ENCODE measurements around the gene PPP1R15B.

Gene PPP1R15B

GRCh38 chr1:204376465-204376864 lies 35.2 kb downstream of the PPP1R15B start:
- DNase-seq (ENCODE audit: insufficient read length, low spot score) (no peak), FAIRE-seq (no peak)

GRCh38 chr1:204373911-204374310 lies 37.7 kb downstream of the PPP1R15B start:
- DNase-seq (ENCODE audit: insufficient read length, low spot score), result no peak
- no peak for FAIRE-seq
- no peak for TF ChIP-seq CTCF (IDR thresholded peaks at IDR 0.05; ENCODE audit: insufficient read depth, missing control alignments)

More at GRCh38 chr1:204376465-204376864, 35.2 kb downstream of the PPP1R15B start:
- no peak for TF ChIP-seq CTCF (IDR thresholded peaks at IDR 0.05; ENCODE audit: insufficient read depth, missing control alignments)

- FAIRE-seq (no peak), DNase-seq (ENCODE audit: insufficient read length, low spot score) (no peak)
- no peak for TF ChIP-seq CTCF (IDR thresholded peaks at IDR 0.05; ENCODE audit: insufficient read depth, missing control alignments)
Measured at GRCh38 chr1:204370176-204370575, 41.4 kb downstream of the PPP1R15B start.

- FAIRE-seq, result no peak
- DNase-seq (ENCODE audit: insufficient read length, low spot score), result no peak
- no peak for TF ChIP-seq CTCF (IDR thresholded peaks at IDR 0.05; ENCODE audit: insufficient read depth, missing control alignments)
Measured at GRCh38 chr1:204368996-204369726, 42.5 kb downstream of the PPP1R15B start.

- TF ChIP-seq CTCF (IDR thresholded peaks at IDR 0.05; ENCODE audit: insufficient read depth, missing control alignments), result no peak
- no peak for DNase-seq (ENCODE audit: insufficient read length, low spot score)
- FAIRE-seq, result no peak
Measured at GRCh38 chr1:204367956-204368355, 43.7 kb downstream of the PPP1R15B start.

- no peak for TF ChIP-seq CTCF (IDR thresholded peaks at IDR 0.05; ENCODE audit: insufficient read depth, missing control alignments)
- FAIRE-seq, result no peak
Measured at GRCh38 chr1:204367193-204367858, 44.3 kb downstream of the PPP1R15B start.

GRCh38 chr1:204366759-204367158 lies 44.9 kb downstream of the PPP1R15B start:
- no peak for FAIRE-seq
- peak; percentile 59 for TF ChIP-seq CTCF (IDR thresholded peaks at IDR 0.05; ENCODE audit: insufficient read depth, missing control alignments)
- DNase-seq (ENCODE audit: insufficient read length, low spot score), result no peak

More at GRCh38 chr1:204367193-204367858, 44.3 kb downstream of the PPP1R15B start:
- no peak for DNase-seq (ENCODE audit: insufficient read length, low spot score)
